SH-SY5Y (cell line): ENCODE measurements around the gene HOXC5.

ENCODE experiments used
- GATA2 ChIP-seq: IDR thresholded peaks from 2 replicates; pipeline ENCODE4 v1.6.1; 2011; ENCODE audit warnings: mild to moderate bottlenecking, low read depth, low read length
- GATA3 ChIP-seq: IDR thresholded peaks from 2 replicates; pipeline ENCODE4 v1.6.1; 2011; ENCODE audit warnings: low read depth, mild to moderate bottlenecking, low read length, moderate library complexity

DNA sequence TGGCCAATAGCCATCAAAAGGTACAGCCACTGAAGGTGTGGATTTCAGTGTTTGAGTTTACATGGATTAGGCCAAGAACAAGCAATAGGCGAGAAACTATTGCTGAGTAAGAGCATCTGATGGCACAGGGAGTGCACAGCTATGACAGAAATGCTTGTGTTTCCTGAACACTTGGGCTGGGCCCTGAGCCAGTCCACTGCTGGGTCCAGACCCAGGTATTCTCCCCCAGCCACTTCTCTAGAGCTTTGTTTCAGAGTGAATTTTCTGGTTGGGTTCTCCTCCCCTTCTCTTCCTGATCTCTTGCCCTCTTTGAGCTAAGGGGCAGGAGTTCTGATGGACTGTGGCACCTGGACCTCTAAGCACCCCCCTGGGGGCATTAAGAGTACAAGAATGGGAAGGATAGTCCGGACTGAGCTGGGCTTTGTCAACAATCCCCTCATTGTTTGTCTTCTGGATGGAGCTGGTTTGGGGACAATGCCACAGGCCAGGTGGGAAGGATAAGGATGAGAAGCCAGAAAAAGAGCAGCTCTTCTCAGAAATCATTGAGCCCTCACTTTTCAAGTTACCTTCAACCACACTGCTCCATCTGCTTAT lies 8.3 kb downstream of the HOXC5 start:
- TF ChIP-seq GATA2 = no peak
- no peak for TF ChIP-seq GATA3
